PFSK-1 (cell line): ENCODE results near the gene KIRREL2.

Source experiments
- POLR2AphosphoS5 ChIP-seq: IDR thresholded peaks from 2 replicates; pipeline ENCODE4 v1.6.1; 2012; ENCODE audit warnings: low read depth, mild to moderate bottlenecking, control low read depth, low read length, moderate library complexity
- TAF1 ChIP-seq: IDR thresholded peaks from 2 replicates; pipeline ENCODE4 v1.6.1; 2012; ENCODE audit warnings: low read length, control low read depth, borderline replicate concordance; ENCODE audit not compliant: insufficient read depth

GRCh38 chr19:35843676-35844481 is 12.8 kb upstream of the KIRREL2 start:
- TF ChIP-seq TAF1 (no peak), POLR2AphosphoS5 (no peak)
